GM21390 (cell line): Measurements from ENCODE around the gene MYCBPAP.

Experiments
- ATAC-seq: cut with Tn5 transposase; IDR thresholded peaks from one replicate; pipeline ENCODE4 v1.9.1; 2021; ENCODE audit not compliant: unreplicated experiment

The MYCBPAP gene

DNA sequence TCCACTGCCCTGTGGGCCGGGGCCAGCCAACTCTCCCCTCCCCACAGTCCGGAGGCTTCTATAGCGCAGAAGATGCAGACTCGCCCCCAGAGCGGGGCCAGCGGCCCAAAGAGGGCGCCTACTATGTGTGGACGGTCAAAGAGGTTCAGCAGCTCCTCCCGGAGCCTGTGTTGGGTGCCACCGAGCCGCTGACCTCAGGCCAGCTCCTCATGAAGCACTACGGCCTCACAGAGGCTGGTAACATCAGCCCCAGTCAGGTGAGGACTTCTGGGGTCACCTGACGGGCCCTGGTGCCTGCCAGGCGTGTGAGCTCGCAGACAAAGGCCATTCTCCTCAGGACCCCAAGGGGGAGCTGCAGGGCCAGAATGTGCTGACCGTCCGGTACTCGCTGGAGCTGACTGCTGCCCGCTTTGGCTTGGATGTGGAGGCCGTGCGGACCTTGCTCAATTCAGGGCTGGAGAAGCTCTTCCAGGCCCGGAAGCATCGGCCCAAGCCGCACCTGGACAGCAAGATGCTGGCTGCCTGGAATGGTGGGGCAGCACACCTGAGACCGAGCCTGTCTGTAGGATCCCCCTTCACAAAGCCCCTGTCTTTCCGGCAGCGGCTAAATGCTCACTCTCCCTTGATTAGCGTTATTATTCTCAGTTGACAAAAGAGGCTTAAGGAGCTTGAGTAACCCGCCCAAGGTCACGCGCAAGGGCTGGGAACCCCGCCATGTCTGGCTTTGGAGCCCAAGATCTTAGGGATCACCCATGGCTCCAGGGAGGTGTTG, 42.6 kb downstream of the MYCBPAP start:
- no peak for ATAC-seq

DNA sequence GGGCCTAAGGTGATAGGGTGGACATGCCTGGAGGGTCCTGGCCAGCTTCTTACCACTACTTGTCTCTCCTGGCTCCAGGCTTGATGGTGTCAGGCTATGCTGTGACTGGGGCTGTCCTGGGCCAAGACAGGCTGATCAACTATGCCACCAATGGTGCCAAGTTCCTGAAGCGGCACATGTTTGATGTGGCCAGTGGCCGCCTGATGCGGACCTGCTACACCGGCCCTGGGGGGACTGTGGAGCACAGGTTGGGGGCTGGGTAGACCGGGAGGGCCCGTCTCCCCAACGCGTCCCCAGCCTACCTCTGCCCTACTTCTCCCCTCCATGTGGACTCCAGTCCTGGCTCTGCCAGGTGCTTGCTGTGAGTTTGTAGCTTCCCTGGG, 43.2 kb downstream of the MYCBPAP start:
- ATAC-seq, result no peak

DNA sequence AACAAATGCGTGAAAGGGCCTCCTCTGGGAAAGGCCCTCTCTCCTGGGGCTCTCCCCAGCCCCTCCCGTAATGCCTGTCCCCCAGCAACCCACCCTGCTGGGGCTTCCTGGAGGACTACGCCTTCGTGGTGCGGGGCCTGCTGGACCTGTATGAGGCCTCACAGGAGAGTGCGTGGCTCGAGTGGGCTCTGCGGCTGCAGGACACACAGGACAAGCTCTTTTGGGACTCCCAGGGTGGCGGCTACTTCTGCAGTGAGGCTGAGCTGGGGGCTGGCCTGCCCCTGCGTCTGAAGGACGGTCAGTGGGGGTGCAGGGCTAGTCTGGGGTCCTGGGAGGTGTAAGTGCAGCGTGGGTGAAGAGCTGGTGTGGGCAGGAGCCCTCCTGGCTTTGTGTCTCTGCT, 43.6 kb downstream of the MYCBPAP start:
- no peak for ATAC-seq

DNA sequence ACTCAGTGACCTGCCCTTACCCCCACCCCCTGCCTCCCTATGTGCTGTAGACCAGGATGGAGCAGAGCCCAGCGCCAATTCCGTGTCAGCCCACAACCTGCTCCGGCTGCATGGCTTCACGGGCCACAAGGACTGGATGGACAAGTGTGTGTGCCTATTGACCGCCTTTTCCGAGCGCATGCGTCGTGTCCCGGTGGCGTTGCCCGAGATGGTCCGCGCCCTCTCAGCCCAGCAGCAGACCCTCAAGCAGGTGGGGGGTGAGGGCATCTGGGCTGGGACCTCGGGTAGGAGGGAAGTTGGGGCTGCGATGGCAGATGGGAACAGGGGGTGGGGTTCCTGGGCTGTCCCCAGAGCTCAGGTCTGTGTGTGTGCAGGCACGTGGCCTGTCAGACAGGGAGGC, 46.0 kb downstream of the MYCBPAP start:
- ATAC-seq, result no peak

DNA sequence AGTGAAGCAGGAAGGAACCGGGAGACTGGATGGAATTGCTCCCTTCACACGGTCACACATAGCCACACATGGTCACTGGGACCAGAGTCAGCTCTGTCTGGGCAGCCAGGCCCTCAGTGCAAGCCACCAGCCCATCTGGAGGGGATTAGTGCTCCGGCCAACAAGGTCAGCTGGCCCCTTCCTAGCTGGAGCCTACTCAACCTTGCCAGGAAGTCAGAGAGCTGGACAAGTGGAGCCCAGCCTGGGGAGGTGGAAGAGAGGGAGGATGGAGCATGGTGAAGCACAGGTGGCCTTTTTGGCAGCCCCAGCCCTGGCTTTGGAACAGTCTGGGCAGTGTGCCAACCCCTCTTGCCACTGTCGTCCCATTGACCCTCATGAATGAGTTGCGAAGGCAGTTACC, 48.6 kb downstream of the MYCBPAP start:
- no peak for ATAC-seq

DNA sequence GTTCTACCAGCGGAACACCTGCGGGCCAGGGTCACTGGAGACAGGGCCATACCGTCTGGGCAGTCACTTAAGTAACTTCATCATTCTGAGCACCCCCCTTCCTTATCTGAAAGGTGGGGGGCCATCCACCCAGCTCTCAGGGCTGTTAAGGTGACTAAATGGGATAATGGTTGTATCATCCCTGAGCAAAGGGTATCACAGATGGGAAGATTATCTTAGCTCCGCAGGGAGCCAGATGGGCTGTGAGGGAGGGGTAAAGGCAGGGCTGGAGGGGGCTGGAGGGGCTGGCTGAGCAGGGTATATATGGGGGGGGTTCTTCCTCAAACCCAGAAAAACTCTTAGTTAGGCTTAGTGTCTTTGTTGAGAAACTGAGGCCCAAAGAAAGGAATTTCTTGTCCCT, 49.4 kb downstream of the MYCBPAP start:
- no peak for ATAC-seq

DNA sequence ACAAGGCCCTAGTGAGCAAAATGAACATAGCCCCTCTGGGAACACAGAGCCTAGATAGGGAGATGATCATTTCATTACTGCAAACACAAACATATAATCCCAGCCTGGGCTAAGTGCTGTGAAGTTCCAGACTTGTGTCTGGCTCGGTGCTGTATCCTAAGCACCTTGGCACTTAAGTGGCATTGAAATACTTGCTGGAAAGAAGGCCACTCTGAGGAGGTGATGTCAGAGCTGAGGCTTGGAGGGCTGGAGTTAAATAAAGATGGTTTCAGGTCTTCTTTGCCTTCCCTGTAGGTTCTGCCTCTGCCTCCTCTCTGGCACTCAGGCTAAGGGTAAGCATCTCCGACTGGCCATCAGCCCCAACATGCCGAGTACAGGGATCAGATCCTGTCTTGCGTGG, 49.9 kb downstream of the MYCBPAP start:
- ATAC-seq, result no peak

DNA sequence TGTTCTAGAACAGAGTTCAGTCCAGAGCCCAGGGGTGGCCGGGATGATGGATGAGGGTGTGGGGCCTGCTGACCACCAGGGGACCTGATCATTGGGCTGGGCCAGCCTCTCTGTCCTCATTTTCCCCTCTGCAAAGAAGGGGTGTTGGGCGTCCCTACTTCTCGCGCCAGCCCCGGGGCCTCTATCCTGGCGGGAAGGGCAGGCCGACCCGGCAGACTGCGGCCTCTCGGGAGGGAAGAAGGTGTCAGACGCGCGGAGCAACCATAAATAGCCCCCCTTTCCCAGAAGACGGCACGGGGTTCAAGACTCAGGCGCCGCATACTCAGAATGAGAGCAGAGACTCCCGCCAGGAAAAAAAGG, 50.3 kb downstream of the MYCBPAP start:
- no peak for ATAC-seq

DNA sequence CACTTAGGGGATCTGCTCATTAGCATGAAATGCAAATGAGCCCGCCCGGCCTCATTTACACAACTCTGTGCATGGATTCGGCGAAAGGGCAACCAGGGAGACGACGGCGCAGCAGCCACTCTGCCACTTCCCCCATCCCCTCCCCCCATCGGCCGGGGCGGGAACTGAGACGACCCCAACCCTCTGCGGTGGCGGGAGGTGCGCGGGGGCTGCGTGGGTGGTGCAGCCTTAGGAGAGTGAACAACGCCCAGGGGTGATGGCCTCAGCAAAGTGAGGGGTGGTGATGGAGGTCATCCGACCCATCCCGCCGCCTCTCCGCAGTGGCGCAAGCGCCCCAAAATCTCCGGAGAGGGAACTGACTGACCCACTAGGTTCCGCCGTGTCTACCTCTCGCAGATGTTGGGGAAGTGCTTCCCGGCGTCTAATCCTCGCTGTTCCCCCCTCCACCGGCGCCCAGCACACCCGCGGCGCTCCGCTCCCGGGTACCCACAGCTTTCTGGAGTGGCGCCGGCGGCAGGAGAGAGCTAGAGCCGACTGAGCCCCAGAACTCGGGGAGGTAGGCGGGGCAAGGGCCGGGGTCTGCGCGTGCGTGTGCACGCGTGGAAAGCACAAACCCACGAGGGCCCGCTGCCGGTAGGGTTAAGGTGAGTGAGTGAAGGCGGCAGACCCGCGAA, 50.8 kb downstream of the MYCBPAP start:
- ATAC-seq, result no peak

DNA sequence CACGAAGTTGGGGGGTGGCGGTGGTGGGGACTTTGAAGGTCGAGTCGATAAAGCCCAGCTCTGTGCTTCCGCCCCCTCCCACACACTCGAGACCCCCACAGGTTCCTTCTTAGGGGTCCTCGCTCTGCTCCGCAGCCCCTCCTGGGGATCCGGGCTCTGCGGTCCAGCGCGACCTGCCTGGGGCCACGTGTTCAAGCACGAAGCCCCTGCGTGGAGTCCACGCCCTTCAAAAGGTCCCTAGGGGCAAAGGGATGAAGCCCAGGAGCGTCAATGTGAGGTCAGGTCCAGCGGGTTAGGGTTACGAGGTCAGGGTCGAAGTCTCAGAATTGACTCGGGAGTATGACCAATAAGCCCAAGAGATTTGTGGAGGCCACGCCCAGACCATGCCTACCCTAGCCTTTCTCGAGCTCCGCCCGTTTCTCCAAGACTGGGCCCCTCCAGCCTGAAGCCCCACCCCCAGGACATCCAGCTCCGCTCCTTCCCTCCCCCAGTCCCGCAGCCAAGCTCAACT, 51.5 kb downstream of the MYCBPAP start:
- ATAC-seq, result no peak

DNA sequence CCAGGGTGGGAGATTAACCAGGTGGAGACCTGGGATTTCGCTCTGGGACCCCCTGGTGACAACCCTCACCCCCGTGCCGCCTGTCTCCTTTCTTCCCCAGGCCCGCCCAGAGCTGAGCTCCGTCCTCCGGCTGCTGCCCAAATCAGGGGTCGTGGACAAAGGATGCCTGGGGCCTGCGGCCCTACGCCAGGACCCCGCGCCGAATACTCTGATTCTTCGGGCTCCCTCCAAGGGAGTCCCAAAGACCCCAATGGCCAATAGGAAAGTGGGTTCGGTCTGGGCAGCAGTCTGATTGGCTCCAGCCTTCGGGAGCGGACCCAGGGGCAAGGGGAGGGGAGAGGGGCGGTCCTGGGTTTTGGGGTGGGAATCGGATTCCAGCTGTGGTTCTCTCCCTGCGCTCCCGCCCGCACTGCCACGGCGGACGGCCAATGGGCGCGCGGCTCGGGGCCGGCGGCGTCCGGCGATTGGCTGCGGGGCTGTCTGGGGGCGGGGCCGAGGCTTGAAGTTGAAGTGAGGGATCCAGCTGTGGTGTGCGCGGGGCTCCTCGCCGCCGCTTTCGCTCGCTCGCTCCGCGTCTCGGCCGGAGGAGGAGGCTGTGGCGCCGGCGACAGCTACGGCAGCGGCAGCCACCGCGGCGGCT, 52.1 kb downstream of the MYCBPAP start, which contains the start of gene CACNA1G:
Gene CACNA1G (plus strand): TSS at position 531 of the 640 bp plus-strand sequence. CDS start 745 bp downstream, outside the sequence.
- ATAC-seq, result peak; percentile 91

DNA sequence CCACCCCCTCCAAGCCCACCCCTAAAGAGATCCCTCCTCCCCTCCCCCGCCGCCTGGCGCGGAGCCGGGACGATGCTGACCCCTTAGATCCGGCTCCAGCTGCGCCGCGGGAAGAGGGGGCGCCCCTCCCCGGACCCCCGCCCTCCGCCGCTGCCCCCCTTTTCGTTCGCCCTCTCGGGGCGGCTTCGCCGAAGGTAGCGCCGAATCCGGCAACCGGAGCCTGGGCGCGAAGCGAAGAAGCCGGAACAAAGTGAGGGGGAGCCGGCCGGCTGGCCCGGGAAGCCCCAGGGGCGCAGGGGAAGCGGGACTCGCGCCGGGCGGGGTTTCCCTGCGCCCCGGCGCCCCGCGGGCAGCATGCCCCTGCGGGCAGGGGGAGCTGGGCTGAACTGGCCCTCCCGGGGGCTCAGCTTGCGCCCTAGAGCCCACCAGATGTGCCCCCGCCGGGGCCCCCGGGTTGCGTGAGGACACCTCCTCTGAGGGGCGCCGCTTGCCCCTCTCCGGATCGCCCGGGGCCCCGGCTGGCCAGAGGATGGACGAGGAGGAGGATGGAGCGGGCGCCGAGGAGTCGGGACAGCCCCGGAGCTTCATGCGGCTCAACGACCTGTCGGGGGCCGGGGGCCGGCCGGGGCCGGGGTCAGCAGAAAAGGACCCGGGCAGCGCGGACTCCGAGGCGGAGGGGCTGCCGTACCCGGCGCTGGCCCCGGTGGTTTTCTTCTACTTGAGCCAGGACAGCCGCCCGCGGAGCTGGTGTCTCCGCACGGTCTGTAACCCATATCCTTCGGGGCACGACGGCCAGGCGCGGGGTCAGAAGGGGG, 52.9 kb downstream of the MYCBPAP start:
- ATAC-seq, result no peak

DNA sequence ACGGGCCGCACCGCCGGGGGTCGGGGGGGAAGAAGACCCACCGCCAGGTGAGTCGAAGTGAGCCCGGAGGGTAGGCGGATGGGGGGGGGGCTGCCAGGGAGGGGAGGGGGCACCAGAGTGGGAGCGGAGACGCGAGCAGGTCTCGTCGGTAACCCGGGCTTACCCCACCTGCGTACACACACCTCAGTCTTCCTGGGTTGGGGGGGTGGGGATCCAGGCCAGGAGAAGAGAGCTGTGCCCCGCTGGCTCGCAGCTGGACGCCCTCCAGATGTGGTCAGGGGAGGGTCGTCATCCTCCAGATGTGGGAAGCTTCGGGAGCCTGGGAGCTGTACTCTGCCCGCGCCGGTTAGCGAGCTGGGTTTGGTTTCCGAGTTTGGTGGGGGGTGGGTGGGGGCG, 53.5 kb downstream of the MYCBPAP start:
- no peak for ATAC-seq

DNA sequence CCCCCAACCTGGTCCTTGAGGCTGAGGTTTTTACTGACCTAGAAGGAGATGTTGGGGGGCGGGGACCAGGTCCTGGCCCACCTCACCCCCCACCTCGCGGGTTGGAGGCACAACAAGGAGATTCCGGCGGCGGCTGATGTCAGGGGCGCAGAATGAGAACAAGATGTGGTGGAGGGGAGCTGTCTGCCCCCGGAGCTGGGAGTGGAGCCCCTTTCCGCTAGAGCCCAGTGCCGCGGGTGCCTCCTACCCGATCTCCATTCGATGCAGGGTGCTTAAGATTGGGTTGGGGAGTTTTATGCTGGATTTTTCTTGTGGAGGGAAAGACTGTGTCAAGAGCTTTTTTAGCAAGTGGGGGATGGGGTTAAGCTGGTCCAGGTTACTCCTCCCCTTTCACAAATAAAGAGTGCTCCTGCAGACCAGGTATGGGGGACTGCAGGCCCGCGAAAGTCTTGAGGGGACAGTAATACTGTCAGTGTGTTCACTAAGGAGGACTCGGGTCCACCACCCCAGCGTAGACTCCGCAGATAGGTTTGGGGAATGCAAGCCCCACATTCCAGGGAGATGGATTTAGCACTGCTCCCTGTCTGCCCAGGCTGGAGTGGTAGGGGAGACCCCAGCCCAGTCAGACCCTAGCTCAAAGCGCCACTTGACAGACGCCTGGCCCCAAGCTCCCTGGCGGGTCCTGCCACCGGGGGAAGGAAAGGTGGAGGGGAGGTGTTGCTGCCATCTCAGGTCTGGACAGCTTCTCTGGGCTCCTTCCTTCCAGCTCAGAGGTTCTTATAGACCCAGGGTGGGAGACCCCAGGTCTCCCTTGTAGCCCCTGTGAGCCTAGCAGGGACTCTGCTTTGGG, 54.2 kb downstream of the MYCBPAP start:
- ATAC-seq, result no peak

DNA sequence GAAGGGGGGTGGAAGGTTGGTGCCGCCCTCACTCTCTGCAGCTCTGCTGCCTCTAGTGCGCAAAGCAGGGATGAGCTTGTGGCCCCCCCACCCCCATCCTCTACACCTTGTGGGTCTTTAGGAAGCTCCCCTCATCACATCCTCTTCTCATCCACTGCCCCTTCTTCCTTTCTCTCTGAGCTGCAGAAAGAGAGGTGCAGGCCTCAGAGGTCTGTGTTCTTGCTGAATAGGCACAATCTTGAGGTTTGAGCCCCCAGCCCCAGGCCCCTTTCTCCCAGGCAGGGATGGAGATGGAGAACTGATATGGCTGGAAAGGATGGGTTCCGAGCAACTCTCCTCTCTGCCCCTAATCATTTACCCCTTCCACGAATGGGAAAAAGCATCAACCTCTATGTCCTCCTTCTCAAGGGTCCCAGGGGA, 54.9 kb downstream of the MYCBPAP start:
- no peak for ATAC-seq

DNA sequence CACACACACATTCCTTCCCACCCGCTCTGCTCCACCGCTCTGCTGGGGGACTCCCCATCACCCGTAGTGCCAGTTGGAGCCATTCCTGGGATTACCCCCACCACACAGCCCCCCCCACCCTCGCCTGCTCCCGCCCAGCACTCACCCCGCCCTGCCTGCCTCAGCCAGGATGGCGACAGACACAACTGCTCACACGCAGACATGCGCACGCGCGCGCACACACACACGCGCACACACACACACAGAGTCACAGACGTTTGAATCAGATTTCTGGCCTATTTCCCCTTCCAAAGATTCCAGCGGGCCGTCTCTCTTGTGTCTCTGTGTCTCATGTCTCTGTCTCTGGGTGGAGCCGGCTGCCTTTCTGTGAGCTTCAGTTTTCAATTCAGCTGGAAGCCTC, 56.7 kb downstream of the MYCBPAP start:
- ATAC-seq, result no peak

DNA sequence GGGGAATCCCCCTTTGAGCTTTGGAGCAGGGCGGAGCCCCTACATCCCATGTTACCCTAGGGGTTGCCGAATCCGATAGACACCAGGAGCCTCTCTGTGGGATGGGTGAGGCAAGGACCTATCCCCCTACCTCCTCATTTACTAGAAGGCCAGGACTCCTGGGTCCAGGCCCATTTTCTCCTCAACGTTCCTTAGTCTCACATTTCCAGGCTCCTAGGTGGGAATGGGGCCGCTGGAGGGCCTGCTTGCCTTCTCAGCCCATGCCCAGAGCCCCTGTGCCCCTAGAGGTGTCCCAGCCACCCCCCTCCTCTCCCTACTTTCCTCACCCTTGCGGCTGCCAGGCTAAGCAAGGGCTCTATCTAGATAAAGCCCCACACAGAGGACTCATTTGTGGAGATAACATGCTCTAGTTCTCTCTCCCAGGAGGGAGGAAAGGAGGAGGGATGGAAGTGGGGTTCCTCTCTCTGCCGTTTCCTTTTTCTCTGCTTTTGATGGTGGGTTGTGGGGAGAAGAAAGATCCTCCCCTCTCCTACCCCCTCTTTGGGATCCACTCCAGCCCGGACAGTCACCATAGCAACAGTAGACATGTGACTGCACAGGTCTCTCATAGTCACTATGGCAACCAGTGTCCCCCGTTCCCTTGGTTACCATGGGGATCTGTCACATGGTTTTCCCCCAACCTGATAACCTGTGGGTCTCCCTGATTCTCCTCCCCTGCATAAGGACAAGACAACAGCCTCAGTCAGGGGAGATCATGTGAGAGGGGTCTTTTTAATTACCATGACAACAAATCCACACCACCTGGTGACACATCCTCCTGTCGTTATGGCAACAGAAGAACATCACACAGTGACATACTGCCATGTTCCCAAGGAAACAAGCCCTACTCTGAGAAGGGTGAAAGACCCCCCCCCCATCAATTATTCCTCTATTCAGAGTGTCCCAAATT, 57.4 kb downstream of the MYCBPAP start:
- no peak for ATAC-seq

DNA sequence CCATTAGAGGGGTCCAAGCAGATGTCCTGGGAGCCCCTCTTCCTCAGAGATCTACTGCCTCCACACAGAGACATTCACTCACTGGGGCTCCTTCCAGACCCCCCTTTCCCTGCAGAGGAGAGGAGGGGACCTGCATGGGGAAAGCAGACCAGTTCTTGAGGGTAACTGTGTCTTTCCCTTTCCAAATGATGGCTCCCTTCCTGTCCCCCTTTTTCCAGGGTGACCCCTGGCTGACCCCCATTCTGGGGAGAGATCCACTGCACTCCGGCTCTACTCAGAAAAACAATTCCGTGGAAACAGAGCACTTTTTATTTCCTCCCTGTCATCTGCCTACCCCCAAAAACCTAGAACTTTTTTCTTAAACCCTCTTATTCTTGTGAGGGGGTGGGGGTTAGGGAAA, 58.6 kb downstream of the MYCBPAP start:
- ATAC-seq, result no peak

DNA sequence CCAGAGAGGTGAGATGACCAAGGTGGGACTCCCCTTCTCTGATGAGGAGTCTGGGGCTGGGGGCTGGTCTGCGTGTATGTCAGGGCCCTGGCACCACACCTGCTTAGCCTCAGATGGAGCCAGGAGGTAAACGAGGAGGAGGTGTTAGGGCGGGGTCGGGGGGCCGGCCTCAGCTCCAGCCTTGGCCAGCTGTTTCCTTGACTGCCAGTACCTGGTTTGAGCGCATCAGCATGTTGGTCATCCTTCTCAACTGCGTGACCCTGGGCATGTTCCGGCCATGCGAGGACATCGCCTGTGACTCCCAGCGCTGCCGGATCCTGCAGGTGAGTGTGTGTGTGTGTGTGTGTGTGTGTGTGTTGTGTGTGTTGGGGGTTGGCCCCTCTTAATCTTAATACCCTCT, 60.4 kb downstream of the MYCBPAP start:
- no peak for ATAC-seq
